A673 (cell line): ENCODE data around the gene GEMIN2. TPM values are rescaled to one million over a fixed set of nuclear protein-coding genes. Genes with fewer than 3 reads are reported as not detected.

Experiments used
- BruUV-seq: library from RNA; stranded (reverse); fragments of 400-500 nt; replicated peaks from 2 replicates; lab custom pipeline; 2021; lab: Mats Ljungman, UMichigan
- CTCF ChIA-PET: fragments of 300-600 bp; sonication (Branson Sonifier 250); formaldehyde crosslinking; loops from one replicate; lab custom pipeline; 2022; ENCODE audit warnings: antibody characterized with exemption; lab: Charles Lee
- POLR2A ChIA-PET: fragments of 300-600 bp; sonication (Branson Sonifier 250); formaldehyde crosslinking; loops from one replicate; lab custom pipeline; 2022; ENCODE audit warnings: antibody characterized with exemption; ENCODE audit not compliant: low non-redundant PET; lab: Charles Lee
- DNase-seq: peaks from one replicate; pipeline ENCODE4 v3.0.0-alpha.2; 2015; ENCODE audit warnings: low spot score
- H3K27ac ChIP-seq: fragments of 200-600 bp; sonication (generic); 2 replicates; pipeline ENCODE4 v1.5.1; 2016; ENCODE audit warnings: mixed run types, low read depth, mild to moderate bottlenecking, mixed read lengths, antibody characterized with exemption, low read length; ENCODE audit not compliant: poor library complexity, severe bottlenecking
- H3K27me3 ChIP-seq: fragments of 200-600 bp; sonication (generic); replicated peaks from 2 replicates; pipeline ENCODE4 v1.6.1; 2017; ENCODE audit warnings: mixed run types, low read depth, mild to moderate bottlenecking, mixed read lengths, antibody characterized with exemption, low read length; ENCODE audit not compliant: insufficient read depth, poor library complexity
- H3K36me3 ChIP-seq: fragments of 200-600 bp; sonication (generic); 2 replicates; pipeline ENCODE4 v1.6.1; 2016; ENCODE audit warnings: mixed run types, mild to moderate bottlenecking, mixed read lengths, antibody characterized with exemption, low read length; ENCODE audit not compliant: insufficient read depth, poor library complexity, severe bottlenecking
- H3K4me1 ChIP-seq: fragments of 200-600 bp; sonication (generic); 2 replicates; pipeline ENCODE4 v1.6.1; 2017; ENCODE audit warnings: mixed run types, mild to moderate bottlenecking, mixed read lengths, antibody characterized with exemption, low read length; ENCODE audit not compliant: insufficient read depth, poor library complexity, severe bottlenecking
- H3K4me3 ChIP-seq: fragments of 200-600 bp; sonication (generic); 2 replicates; pipeline ENCODE4 v1.5.1; 2016; ENCODE audit warnings: low read depth, mixed run types, mild to moderate bottlenecking, mixed read lengths, low read length; ENCODE audit not compliant: poor library complexity, severe bottlenecking
- H3K9me3 ChIP-seq: fragments of 200-600 bp; sonication (generic); 2 replicates; pipeline ENCODE4 v1.6.1; 2016; ENCODE audit warnings: mixed run types, low read depth, mild to moderate bottlenecking, mixed read lengths, antibody characterized with exemption, low read length; ENCODE audit not compliant: poor library complexity, severe bottlenecking
- CTCF ChIP-seq: fragments of 300-800, 200-600 bp; sonication (generic); conservative IDR thresholded peaks from 2 replicates; pipeline ENCODE4 v1.5.1; 2017; ENCODE audit warnings: low read depth, mild to moderate bottlenecking, antibody characterized with exemption, low read length, moderate library complexity, mixed read lengths
- EZH2 ChIP-seq: fragments of 200-600 bp; sonication (generic); IDR thresholded peaks from 2 replicates; pipeline ENCODE4 v1.6.1; 2017; ENCODE audit warnings: borderline replicate concordance, low read depth, mild to moderate bottlenecking, mixed read lengths, antibody characterized with exemption, low read length; ENCODE audit not compliant: poor library complexity, severe bottlenecking
- intact Hi-C: fragments of 100-400 bp; cut with micrococcal nuclease; formaldehyde crosslinking; loops from one replicate; pipeline ENCODE4 v1.10.0; 2022; ENCODE audit not compliant: unreplicated experiment
- total RNA-seq: library from RNA; stranded (reverse); gene quantifications from 2 replicates; pipeline ENCODE4 v1.2.3, GENCODE V29; 2021

GEMIN2 gene
- total RNA-seq, 1 experiment from 2014 or later: 27.7 TPM

DNA sequence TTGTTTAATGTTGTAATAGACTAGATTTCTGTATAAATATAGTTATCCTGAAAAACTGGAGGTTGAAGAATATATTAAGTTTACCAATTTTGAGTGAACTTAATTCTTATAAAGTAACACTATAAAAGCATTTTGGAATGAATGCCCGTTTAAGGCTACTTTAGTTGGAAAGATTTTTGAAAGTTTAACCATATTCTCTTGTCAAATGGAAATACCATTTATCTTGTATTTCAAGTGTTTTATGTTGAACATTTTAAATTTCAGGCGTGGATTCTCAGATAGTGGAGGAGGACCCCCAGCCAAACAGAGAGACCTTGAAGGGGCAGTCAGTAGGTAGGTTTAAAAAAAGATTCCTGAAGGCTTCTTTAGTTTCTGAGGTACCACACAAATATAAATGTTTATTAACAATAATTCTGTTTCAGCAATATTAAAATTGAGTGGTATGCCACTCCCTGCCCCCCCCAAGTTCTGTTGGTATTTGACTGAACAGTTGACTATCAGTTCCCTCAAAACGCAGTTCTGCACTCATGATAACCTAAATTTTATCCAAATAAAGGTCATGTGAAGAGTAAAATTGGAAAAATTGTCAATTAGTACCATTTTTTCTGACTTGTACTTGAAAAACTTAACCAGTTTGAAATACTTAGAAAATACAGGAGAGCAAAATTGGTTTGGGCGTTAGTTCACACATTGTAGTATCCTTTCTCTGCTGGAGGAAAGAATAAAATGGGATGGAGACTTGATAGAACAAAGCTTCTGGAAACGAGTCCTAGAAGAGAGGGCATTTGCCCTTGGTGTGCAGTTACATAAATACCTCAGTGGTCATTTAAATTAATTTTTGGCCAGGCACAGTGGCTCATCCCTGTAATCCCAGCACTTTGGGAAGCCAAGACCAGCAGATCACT, 62.4 kb downstream of the GEMIN2 start:
- no peaks in the 10 kb centered on the region for H3K27me3 ChIP-seq
- peak overlapping the region; percentile 96 for H3K27ac ChIP-seq
- BruUV-seq: no TSS peak
- CTCF ChIA-PET: no interaction called here
- TF ChIP-seq CTCF: no peak
- TF ChIP-seq EZH2: no peak
- H3K4me1 ChIP-seq: peaks cover 11% of the 10 kb centered on the region
- no peaks in the 10 kb centered on the region for H3K9me3 ChIP-seq
- peaks cover 58% of the 10 kb centered on the region for H3K36me3 ChIP-seq
- POLR2A ChIA-PET: no interaction called here
- DNase-seq: no peak
- intact Hi-C loops: no loop called here
- peak overlapping the region; percentile 89 for H3K4me3 ChIP-seq

DNA sequence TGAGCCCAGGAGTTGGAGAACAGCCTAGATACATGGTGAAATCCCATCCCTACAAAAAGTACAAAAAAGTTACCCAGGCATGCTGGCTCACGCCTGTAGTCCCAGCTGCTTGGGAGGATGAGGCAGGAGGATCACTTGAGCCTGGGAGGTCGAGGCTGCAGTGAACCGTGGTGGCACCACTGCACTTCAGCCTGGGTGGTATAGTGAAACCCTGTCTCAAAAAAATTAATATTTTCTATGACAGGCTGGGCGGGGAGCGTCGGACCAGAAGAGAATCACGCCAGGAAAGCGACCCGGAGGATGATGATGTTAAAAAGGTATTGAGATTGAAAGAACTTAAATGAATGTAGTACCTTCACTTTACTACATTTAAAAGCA, 63.0 kb downstream of the GEMIN2 start:
- Histone ChIP-seq H3K27ac (no peak overlapping the region), H3K4me1 (peaks cover 11% of the 10 kb centered on the region), H3K27me3 (no peaks in the 10 kb centered on the region), H3K4me3 (no peak overlapping the region), H3K9me3 (no peaks in the 10 kb centered on the region), H3K36me3 (peaks cover 65% of the 10 kb centered on the region)
- ChIA-PET CTCF (no interaction called here), POLR2A (no interaction called here)
- no TSS peak for BruUV-seq
- intact Hi-C loops: no loop called here
- DNase-seq: no peak
- TF ChIP-seq EZH2 (no peak), CTCF (no peak)

DNA sequence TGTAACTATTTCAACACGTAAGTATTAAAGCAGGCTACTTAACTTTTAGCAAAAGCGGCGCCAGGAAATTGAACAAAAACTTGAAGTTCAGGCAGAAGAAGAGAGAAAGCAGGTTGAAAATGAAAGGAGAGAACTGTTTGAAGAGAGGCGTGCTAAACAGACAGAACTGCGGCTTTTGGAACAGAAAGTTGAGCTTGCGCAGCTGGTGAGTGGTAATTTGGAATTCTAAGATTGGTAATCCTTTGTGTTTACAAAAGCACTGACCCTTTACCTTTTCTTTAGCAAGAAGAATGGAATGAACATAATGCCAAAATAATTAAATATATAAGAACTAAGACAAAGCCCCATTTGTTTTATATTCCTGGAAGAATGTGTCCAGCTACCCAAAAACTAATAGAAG, 64.9 kb downstream of the GEMIN2 start:
- CTCF ChIA-PET: no interaction called here
- Histone ChIP-seq H3K9me3 (no peaks in the 10 kb centered on the region), H3K27ac (no peak overlapping the region), H3K27me3 (no peaks in the 10 kb centered on the region), H3K4me3 (no peak overlapping the region), H3K36me3 (peaks cover 84% of the 10 kb centered on the region), H3K4me1 (peaks cover 11% of the 10 kb centered on the region)
- DNase-seq: no peak
- TF ChIP-seq EZH2 (no peak), CTCF (no peak)
- intact Hi-C loops: no loop called here
- no TSS peak for BruUV-seq
- POLR2A ChIA-PET: no interaction called here
